Tracheal epithelial cell (primary cell): ENCODE results near the gene ARL2. TPM values are rescaled to one million over a fixed set of nuclear protein-coding genes. Genes with fewer than 3 reads are reported as not detected.

Experiments
- total RNA-seq: library from RNA; depleted of rRNA; stranded (reverse); fragments of >200 nt; gene quantifications from 2 replicates; pipeline ENCODE4 v1.2.1, GENCODE V29; 2014

Gene ARL2
- total RNA-seq: 76.9 and 109 TPM in 2 replicates

GRCh38 chr11:65013888-65014725 lies at the start of gene ARL2:
ARL2 (plus strand) TSS chr11:65014160; CDS start chr11:65014208, 48 bp downstream.

GRCh38 chr11:64971421-64972233 lies 42.3 kb upstream of the ARL2 start, which contains the start of gene MAJIN:
MAJIN (minus strand) TSS chr11:64972108; CDS start chr11:64959405, 12,703 bp downstream.

GRCh38 chr11:64996710-64997380 lies 17.1 kb upstream of the ARL2 start, which contains the start of gene BATF2:
BATF2 (minus strand) TSS chr11:64996971; CDS start chr11:64996914, 57 bp downstream.

GRCh38 chr11:65027213-65028067 lies 13.5 kb downstream of the ARL2 start, which contains the start of gene SNX15:
SNX15 (plus strand) TSS chr11:65027439; CDS start chr11:65027538, 99 bp downstream.

GRCh38 chr11:65040847-65041622 lies 27.1 kb downstream of the ARL2 start, which contains the start of gene SAC3D1:
SAC3D1 (plus strand) TSS chr11:65041210; CDS start chr11:65041293, 83 bp downstream.

GRCh38 chr11:65058419-65059054 lies 44.6 kb downstream of the ARL2 start, which contains the start of gene NAALADL1:
NAALADL1 (minus strand) TSS chr11:65058553; CDS start chr11:65058521, 32 bp downstream.

Other genes with a start within 250 kb of the ARL2 start
- 34.1 and 35.7 TPM in 2 replicates for gene SF1, start 235.6 kb upstream of the ARL2 start, total RNA-seq
- gene MAP4K2, start 210.9 kb upstream of the ARL2 start, total RNA-seq: 14.7 and 16.0 TPM in 2 replicates
- gene MEN1, start 203.6 kb upstream of the ARL2 start, total RNA-seq: 11.6 and 12.8 TPM in 2 replicates
- 12.0 and 17.1 TPM in 2 replicates for gene CDC42BPG, start 169.5 kb upstream of the ARL2 start, total RNA-seq
- gene EHD1, start 135.5 kb upstream of the ARL2 start, total RNA-seq: 41.6 and 107 TPM in 2 replicates
- 11.7 and 13.5 TPM in 2 replicates for gene ATG2A, start 97.0 kb upstream of the ARL2 start, total RNA-seq
- 6.0 and 28.2 TPM in 2 replicates for gene PPP2R5B, start 89.5 kb upstream of the ARL2 start, total RNA-seq
- not detected in 2 replicates for gene GPHA2, start 78.3 kb upstream of the ARL2 start, total RNA-seq
- gene MAJIN, start 42.1 kb upstream of the ARL2 start, total RNA-seq: not detected in 2 replicates
- 0.21 and 0.96 TPM in 2 replicates for gene BATF2, start 17.2 kb upstream of the ARL2 start, total RNA-seq
- 13.5 and 21.3 TPM in 2 replicates for gene SNX15, start 13.3 kb downstream of the ARL2 start, total RNA-seq
- gene SAC3D1, start 27.1 kb downstream of the ARL2 start, total RNA-seq: 9.9 and 14.5 TPM in 2 replicates
- 15.9 and 18.1 TPM in 2 replicates for gene NAALADL1, start 44.4 kb downstream of the ARL2 start, total RNA-seq
- 0.43 and 1.7 TPM in 2 replicates for gene CDCA5, start 69.9 kb downstream of the ARL2 start, total RNA-seq
- gene ZFPL1, start 70.1 kb downstream of the ARL2 start, total RNA-seq: 33.0 and 41.2 TPM in 2 replicates
- gene VPS51, start 82.1 kb downstream of the ARL2 start, total RNA-seq: 178 and 180 TPM in 2 replicates
- 30.6 and 40.3 TPM in 2 replicates for gene TM7SF2, start 97.7 kb downstream of the ARL2 start, total RNA-seq
- gene ZNHIT2, start 103.5 kb downstream of the ARL2 start, total RNA-seq: 21.2 and 22.6 TPM in 2 replicates
- 358 and 363 TPM in 2 replicates for gene FAU, start 108.0 kb downstream of the ARL2 start, total RNA-seq
- 42.0 and 48.9 TPM in 2 replicates for gene MRPL49, start 108.2 kb downstream of the ARL2 start, total RNA-seq
- gene SYVN1, start 120.4 kb downstream of the ARL2 start, total RNA-seq: 10.0 and 19.0 TPM in 2 replicates
- not detected in 2 replicates for gene SPDYC, start 156.1 kb downstream of the ARL2 start, total RNA-seq
- 219 and 240 TPM in 2 replicates for gene CAPN1, start 167.8 kb downstream of the ARL2 start, total RNA-seq
- gene POLA2, start 247.8 kb downstream of the ARL2 start, total RNA-seq: 2.2 and 3.0 TPM in 2 replicates